ENCODE results near the gene MTERF1. TPM values are rescaled to one million over a fixed set of nuclear protein-coding genes. Genes with fewer than 3 reads are reported as not detected.

MTERF1 gene
- polyA plus RNA-seq, 1 donor (not counting 4 experiments of a cell fraction or from before 2014, with no cell fraction given): 18.9 TPM

DNA sequence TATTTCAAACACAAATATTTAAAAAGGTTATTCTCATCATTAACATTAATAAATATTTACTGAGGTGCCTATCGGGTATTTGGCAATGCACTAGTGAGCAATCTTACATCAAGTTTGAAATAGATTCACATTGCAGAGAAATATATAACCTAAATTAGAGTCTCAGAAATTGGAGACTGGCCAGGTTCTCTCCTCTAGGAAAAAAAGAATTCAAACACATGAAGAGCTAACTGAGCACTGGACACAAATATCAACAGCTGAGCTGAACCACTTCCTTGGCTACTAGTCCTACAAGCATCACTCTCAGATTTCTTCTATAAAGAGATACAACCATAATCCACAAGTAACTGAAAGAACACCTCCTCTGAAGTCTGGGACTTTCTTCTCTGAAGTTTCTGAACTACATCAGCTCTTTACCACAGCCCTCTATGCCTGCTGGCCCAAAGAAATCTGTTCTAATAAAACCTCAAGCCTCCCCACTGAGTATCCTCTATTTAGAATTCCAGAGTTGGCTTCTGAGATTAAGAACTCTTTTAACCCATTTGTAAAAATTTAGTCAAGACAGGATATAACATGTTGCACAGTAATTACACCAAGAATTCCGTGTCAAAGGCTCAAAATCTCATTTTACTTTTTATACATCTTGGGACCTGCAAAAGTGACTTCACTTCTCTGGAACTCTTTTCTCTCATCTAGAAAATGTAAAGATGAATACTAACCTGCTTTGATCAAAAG, 45.2 kb downstream of the MTERF1 start:
- H4K20me1 ChIP-seq (ENCODE audit: control insufficient read depth, extremely low read depth, insufficient read depth, low read length): no peaks in the 10 kb centered on the region
- no peaks in the 10 kb centered on the region for H3K9me3 ChIP-seq (ENCODE audit: control insufficient read depth, low read depth, low read length)
- no peaks in the 10 kb centered on the region for H3K27me3 ChIP-seq (ENCODE audit: control insufficient read depth, extremely low read depth, insufficient read depth, low read length)
- no peaks in the 10 kb centered on the region for H3K36me3 ChIP-seq (ENCODE audit: control insufficient read depth in 2 of 2, extremely low read depth in 1 of 2, insufficient read depth in 2 of 2, low read length in 2 of 2)
- H2AFZ ChIP-seq (ENCODE audit: control insufficient read depth, low read length): peak overlapping the region; percentile 13
- no peaks in the 10 kb centered on the region for H3K79me2 ChIP-seq (ENCODE audit: control insufficient read depth, insufficient read depth, low read length)
- H3K4me1 ChIP-seq (ENCODE audit: control insufficient read depth, extremely low read depth, insufficient read depth, low read length): peaks cover 16% of the 10 kb centered on the region
- H3K9ac ChIP-seq (ENCODE audit: control insufficient read depth, extremely low read depth, insufficient read depth, low read length): no peak overlapping the region
- TF ChIP-seq CTCF (optimal IDR thresholded peaks at IDR 0.05 in 1 of 3, IDR thresholded peaks at IDR 0.05 in 1 of 3, conservative IDR thresholded peaks at IDR 0.05 in 1 of 3; ENCODE audit: extremely low read depth in 1 of 3, insufficient read depth in 2 of 3, low read length in 3 of 3): no peak
- no peak for TF ChIP-seq EZH2 (IDR thresholded peaks at IDR 0.05; ENCODE audit: low read length)
- peak overlapping the region in 1 of 3 experiments; percentile 14 for H3K4me3 ChIP-seq (ENCODE audit: control insufficient read depth in 2 of 3, extremely low read depth in 1 of 3, insufficient read depth in 2 of 3, low read depth in 1 of 3, low read length in 3 of 3)
- dilution Hi-C loops (cut with MboI; ENCODE audit: extremely low pct_ligation_motif_present, low sequenced_read_pairs): no loop called here
- peak overlapping the region; percentile 55 for H3K4me2 ChIP-seq (ENCODE audit: control insufficient read depth, extremely low read depth, insufficient read depth, low read depth, low read length)
- no peaks in the 10 kb centered on the region for H3K9me1 ChIP-seq (ENCODE audit: control insufficient read depth, extremely low read depth, insufficient read depth, low read length)
- FAIRE-seq (no peak), DNase-seq (ENCODE audit: low read depth, low spot score) (no peak)
- H3K27ac ChIP-seq (ENCODE audit: control insufficient read depth, insufficient read depth, low read length): no peak overlapping the region

GRCh38 chr7:91832493-91833045, 47.9 kb downstream of the MTERF1 start:
- no peaks in the 10 kb centered on the region for H3K36me3 ChIP-seq (ENCODE audit: control insufficient read depth in 2 of 2, extremely low read depth in 1 of 2, insufficient read depth in 2 of 2, low read length in 2 of 2)

More at GRCh38 chr7:91832493-91833045, 47.9 kb downstream of the MTERF1 start:
- Histone ChIP-seq H2AFZ (ENCODE audit: control insufficient read depth, low read length) (no peak overlapping the region), H3K79me2 (ENCODE audit: control insufficient read depth, insufficient read depth, low read length) (no peaks in the 10 kb centered on the region), H4K20me1 (ENCODE audit: control insufficient read depth, extremely low read depth, insufficient read depth, low read length) (no peaks in the 10 kb centered on the region), H3K4me2 (ENCODE audit: control insufficient read depth, extremely low read depth, insufficient read depth, low read depth, low read length) (no peak overlapping the region), H3K4me1 (ENCODE audit: control insufficient read depth, extremely low read depth, insufficient read depth, low read length) (peaks cover 16% of the 10 kb centered on the region), H3K27me3 (ENCODE audit: control insufficient read depth, extremely low read depth, insufficient read depth, low read length) (no peaks in the 10 kb centered on the region), H3K27ac (ENCODE audit: control insufficient read depth, insufficient read depth, low read length) (no peak overlapping the region), H3K9ac (ENCODE audit: control insufficient read depth, extremely low read depth, insufficient read depth, low read length) (no peak overlapping the region), H3K4me3 (ENCODE audit: control insufficient read depth in 2 of 3, extremely low read depth in 1 of 3, insufficient read depth in 2 of 3, low read depth in 1 of 3, low read length in 3 of 3) (no peak overlapping the region), H3K9me3 (ENCODE audit: control insufficient read depth, low read depth, low read length) (no peaks in the 10 kb centered on the region), H3K9me1 (ENCODE audit: control insufficient read depth, extremely low read depth, insufficient read depth, low read length) (no peaks in the 10 kb centered on the region)
- no peak for TF ChIP-seq EZH2 (IDR thresholded peaks at IDR 0.05; ENCODE audit: low read length)
- no peak for DNase-seq (ENCODE audit: low read depth, low spot score)
- dilution Hi-C loops (cut with MboI; ENCODE audit: extremely low pct_ligation_motif_present, low sequenced_read_pairs): no loop called here
- FAIRE-seq: no peak
